A549 treated with Hydrocortisone at 1 μM for 4 hours (cell line): ENCODE measurements around the gene ATF3. TPM values are rescaled to one million over a fixed set of nuclear protein-coding genes. Genes with fewer than 3 reads are reported as not detected.

Experiments used
- total RNA-seq: library from RNA; stranded (reverse); fragments of 200-300 nt; extraction: Qiagen RNA extraction; gene quantifications from 5 replicates; pipeline ENCODE4 v1.2.3, GENCODE V29; 2022

Gene ATF3
- 25.1 to 37.2 TPM (median 34.7 TPM) in 5 replicates for total RNA-seq

DNA sequence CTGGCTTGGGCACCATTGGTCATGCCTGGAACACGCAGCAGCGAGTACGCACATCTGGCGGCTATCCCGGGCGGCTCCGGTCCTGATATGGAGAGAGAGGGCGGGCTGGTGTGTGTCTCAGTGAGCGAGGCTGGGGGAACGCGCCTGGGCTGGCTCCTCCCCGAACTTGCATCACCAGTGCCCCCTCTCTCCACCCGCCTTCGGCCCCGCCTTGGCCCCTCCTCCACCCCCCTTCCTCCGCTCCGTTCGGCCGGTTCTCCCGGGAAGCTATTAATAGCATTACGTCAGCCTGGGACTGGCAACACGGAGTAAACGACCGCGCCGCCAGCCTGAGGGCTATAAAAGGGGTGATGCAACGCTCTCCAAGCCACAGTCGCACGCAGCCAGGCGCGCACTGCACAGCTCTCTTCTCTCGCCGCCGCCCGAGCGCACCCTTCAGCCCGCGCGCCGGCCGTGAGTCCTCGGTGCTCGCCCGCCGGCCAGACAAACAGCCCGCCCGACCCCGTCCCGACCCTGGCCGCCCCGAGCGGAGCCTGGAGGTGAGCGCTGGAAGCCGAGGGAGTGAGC lies at the start of gene ATF3:
Gene ATF3, plus strand, starts transcription at position 370 of the 567 bp plus-strand sequence. CDS start 6,261 bp downstream, outside the sequence.

Other genes starting within 250 kb of the ATF3 start
- gene PACC1, start 193.9 kb upstream of the ATF3 start, total RNA-seq, result 12.8 to 19.0 TPM (median 17.1 TPM) in 5 replicates
- gene NENF, start 175.8 kb upstream of the ATF3 start, total RNA-seq, result 73.9 to 145 TPM (median 138 TPM) in 5 replicates
- gene BATF3, start 91.1 kb downstream of the ATF3 start, total RNA-seq, result 22.7 to 41.7 TPM (median 35.8 TPM) in 5 replicates
- 29.2 to 40.8 TPM (median 30.7 TPM) in 5 replicates for gene NSL1, start 183.0 kb downstream of the ATF3 start, total RNA-seq
- gene TATDN3, start 183.1 kb downstream of the ATF3 start, total RNA-seq, result 12.7 to 14.7 TPM (median 13.8 TPM) in 5 replicates
- gene SPATA45, start 238.9 kb downstream of the ATF3 start, total RNA-seq, result not detected in 5 replicates
- 15.3 to 16.8 TPM (median 16.3 TPM) in 5 replicates for gene FLVCR1, start 249.5 kb downstream of the ATF3 start, total RNA-seq